Neuronal stem cell (in vitro differentiated cells): ENCODE results near the gene ANKRD33.

ENCODE experiments used
- DNase-seq: peaks from one replicate; pipeline ENCODE4 v3.0.0-alpha.2; 2013; ENCODE audit warnings: low spot score
- H2AFZ ChIP-seq: one replicate; pipeline ENCODE4 v1.6.1; 2013; ENCODE audit warnings: mild to moderate bottlenecking, low read length, inconsistent platforms
- H2AK5ac ChIP-seq: 2 replicates; pipeline ENCODE4 v1.6.1; 2013; ENCODE audit warnings: low read depth, mild to moderate bottlenecking, inconsistent platforms, low read length, moderate library complexity, mixed read lengths
- H2BK120ac ChIP-seq: 2 replicates; pipeline ENCODE4 v1.6.1; 2013; ENCODE audit warnings: low read depth, mild to moderate bottlenecking, inconsistent platforms, low read length, moderate library complexity, mixed read lengths
- H2BK12ac ChIP-seq: one replicate; pipeline ENCODE4 v1.6.1; 2013; ENCODE audit warnings: low read length, inconsistent platforms
- H2BK15ac ChIP-seq: 2 replicates; pipeline ENCODE4 v1.6.1; 2013; ENCODE audit warnings: mild to moderate bottlenecking, low read length, inconsistent platforms, mixed read lengths
- H2BK5ac ChIP-seq: one replicate; pipeline ENCODE4 v1.6.1; 2013; ENCODE audit warnings: inconsistent platforms, mild to moderate bottlenecking, low read length, moderate library complexity
- H3K14ac ChIP-seq: one replicate; pipeline ENCODE4 v1.6.1; 2013; ENCODE audit warnings: low read length, inconsistent platforms
- H3K18ac ChIP-seq: 2 replicates; pipeline ENCODE4 v1.6.1; 2013; ENCODE audit warnings: low read length, inconsistent platforms
- H3K23ac ChIP-seq: 2 replicates; pipeline ENCODE4 v1.6.1; 2013; ENCODE audit warnings: low read depth, mild to moderate bottlenecking, mixed read lengths, low read length, inconsistent platforms; ENCODE audit not compliant: poor library complexity
- H3K27ac ChIP-seq: replicated peaks from 3 replicates; pipeline ENCODE4 v1.5.1; 2013; ENCODE audit warnings: low read length, inconsistent platforms
- H3K27me3 ChIP-seq, 3 experiments: 2 replicates each; pipeline ENCODE4 v1.6.1; 2013; ENCODE audit warnings: low read length in 3 of 3, mild to moderate bottlenecking in 2 of 3, inconsistent platforms in 1 of 3, low read depth in 1 of 3, mixed read lengths in 1 of 3, moderate library complexity in 1 of 3; ENCODE audit not compliant: control insufficient read depth in 3 of 3, insufficient read depth in 3 of 3
- H3K36me3 ChIP-seq, 2 donors: replicated peaks in 1 of 2; 2 replicates each; pipeline ENCODE4 v1.6.1; 2013; ENCODE audit warnings: low read length in 2 of 2; ENCODE audit not compliant: control insufficient read depth in 2 of 2, insufficient read depth in 2 of 2
- H3K4ac ChIP-seq: 2 replicates; pipeline ENCODE4 v1.6.1; 2013; ENCODE audit warnings: inconsistent platforms, mild to moderate bottlenecking, low read length, moderate library complexity
- H3K4me1 ChIP-seq, 2 donors: 1 replicate in 1 of 2; 2 replicates in 1 of 2; pipeline ENCODE4 v1.6.1; 2013; ENCODE audit warnings: low read length in 2 of 2, low read depth in 1 of 2; ENCODE audit not compliant: control insufficient read depth in 2 of 2, insufficient read depth in 1 of 2
- H3K4me2 ChIP-seq: one replicate; pipeline ENCODE4 v1.6.1; 2013; ENCODE audit warnings: mild to moderate bottlenecking, low read length, inconsistent platforms; ENCODE audit not compliant: insufficient read depth, poor library complexity, severe bottlenecking
- H3K4me3 ChIP-seq, 2 donors: 2 replicates each; pipeline ENCODE4 v1.5.1; 2013; ENCODE audit warnings: low read length in 2 of 2, mild to moderate bottlenecking in 2 of 2, inconsistent platforms in 1 of 2, moderate library complexity in 1 of 2
- H3K79me1 ChIP-seq: one replicate; pipeline ENCODE4 v1.6.1; 2013; ENCODE audit warnings: low read depth, mild to moderate bottlenecking, inconsistent platforms, low read length, moderate library complexity
- H3K9ac ChIP-seq: one replicate; pipeline ENCODE4 v1.6.1; 2013; ENCODE audit warnings: mild to moderate bottlenecking, low read depth, low read length, inconsistent platforms; ENCODE audit not compliant: poor library complexity
- H3K9me3 ChIP-seq, 2 donors: replicated peaks in 1 of 2; 2 replicates each; pipeline versions ENCODE3 to v1.6.1; 2013; ENCODE audit warnings: low read length in 2 of 2, mild to moderate bottlenecking in 2 of 2, inconsistent platforms in 1 of 2, low read depth in 1 of 2, mixed read lengths in 1 of 2, moderate library complexity in 1 of 2; ENCODE audit not compliant: control insufficient read depth in 2 of 2, insufficient read depth in 1 of 2
- H4K8ac ChIP-seq: one replicate; pipeline ENCODE4 v1.6.1; 2013; ENCODE audit warnings: low read depth, mild to moderate bottlenecking, inconsistent platforms, low read length, moderate library complexity
- H4K91ac ChIP-seq: one replicate; pipeline ENCODE4 v1.6.1; 2013; ENCODE audit warnings: low read length, low read depth, mild to moderate bottlenecking, inconsistent platforms; ENCODE audit not compliant: poor library complexity
- WGBS, 2 donors: extraction: QIAGEN DNeasy Blood & Tissue Kit; methylation state at CpG; one replicate each; pipeline ENCODE4 v1.1.7; 2013; ENCODE audit warnings: missing lambda C conversion rate in 2 of 2, mixed read lengths in 1 of 2; ENCODE audit not compliant: insufficient read length in 2 of 2, insufficient replicate concordance in 1 of 2; ENCODE audit errors: extremely low coverage in 2 of 2; 5-methylcytosine and 5-hydroxymethylcytosine counted together

ANKRD33 gene

DNA sequence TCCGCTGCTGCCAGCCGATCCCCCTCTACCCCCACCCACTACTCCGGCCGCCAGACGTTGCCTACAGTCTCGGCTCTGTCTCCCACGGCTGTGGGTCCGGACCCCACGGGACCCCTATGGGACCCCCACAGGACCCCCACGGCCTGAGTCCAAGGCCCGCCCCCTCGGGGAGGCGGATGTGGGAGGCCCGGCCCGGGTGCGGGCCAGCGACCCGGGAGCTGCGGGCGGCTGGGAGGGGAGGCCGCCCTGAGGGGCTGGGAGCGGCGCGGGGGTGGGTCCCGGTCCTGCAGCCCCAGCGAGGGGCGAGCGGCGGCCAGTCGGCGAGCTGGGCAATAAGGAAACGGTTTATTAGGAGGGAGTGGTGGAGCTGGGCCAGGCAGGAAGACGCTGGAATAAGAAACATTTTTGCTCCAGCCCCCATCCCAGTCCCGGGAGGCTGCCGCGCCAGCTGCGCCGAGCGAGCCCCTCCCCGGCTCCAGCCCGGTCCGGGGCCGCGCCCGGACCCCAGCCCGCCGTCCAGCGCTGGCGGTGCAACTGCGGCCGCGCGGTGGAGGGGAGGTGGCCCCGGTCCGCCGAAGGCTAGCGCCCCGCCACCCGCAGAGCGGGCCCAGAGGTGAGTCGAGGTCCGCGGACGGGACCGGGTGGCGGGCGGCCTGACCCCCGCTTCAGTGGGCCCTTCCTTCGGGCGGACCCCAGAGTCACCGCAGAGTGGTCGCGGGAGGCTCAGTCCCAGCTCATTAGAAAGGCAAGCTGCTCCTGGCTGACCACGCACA, 19.4 kb downstream of the ANKRD33 start, which contains the start of gene ACVRL1:
TSS of gene ACVRL1 (plus strand) at position 422 of the 773 bp plus-strand sequence. CDS start 4,971 bp downstream, outside the sequence.
- no peak within 1 kb of the TSS for H2BK120ac ChIP-seq
- no peaks in the 10 kb centered on the region for H3K9me3 ChIP-seq
- peak within 1 kb of the TSS; percentile 62 for H2BK15ac ChIP-seq
- no peak within 1 kb of the TSS for H3K27ac ChIP-seq
- no peak within 1 kb of the TSS for H3K14ac ChIP-seq
- no peak for DNase-seq
- peaks cover 8 to 30% of the 10 kb centered on the region in 2 donors for H3K4me1 ChIP-seq
- H2BK12ac ChIP-seq = no peak within 1 kb of the TSS
- peaks cover 0 to 23% (median 21%) of the 10 kb centered on the region in 3 experiments for H3K27me3 ChIP-seq
- H2AFZ ChIP-seq = peak within 1 kb of the TSS; percentile 83
- no peaks in the 10 kb centered on the region for H3K79me1 ChIP-seq
- no peak within 1 kb of the TSS for H4K8ac ChIP-seq
- peak within 1 kb of the TSS; percentile 50 for H3K18ac ChIP-seq
- H2BK5ac ChIP-seq = no peak within 1 kb of the TSS
- peak within 1 kb of the TSS in 1 of 2 donors; percentile 62 for H3K4me3 ChIP-seq
- no peak within 1 kb of the TSS for H3K9ac ChIP-seq
- peak within 1 kb of the TSS; percentile 38 for H3K23ac ChIP-seq
- H3K4me2 ChIP-seq = peak within 1 kb of the TSS; percentile 76
- H3K36me3 ChIP-seq = no peaks in the 10 kb centered on the region
- no peak within 1 kb of the TSS for H4K91ac ChIP-seq
- H3K4ac ChIP-seq = no peak within 1 kb of the TSS
- H2AK5ac ChIP-seq = no peak within 1 kb of the TSS
- WGBS, 2 donors = no CpG with 5 or more reads among the region's 74 CpGs

GRCh38 chr12:51907856-51908425, 20.0 kb downstream of the ANKRD33 start:
- Histone ChIP-seq H2BK15ac (no peak overlapping the region), H3K9me3 (no peaks in the 10 kb centered on the region), H3K27ac (no peak overlapping the region), H3K14ac (no peak overlapping the region), H4K8ac (no peak overlapping the region), H3K27me3 (peaks cover 0 to 23% (median 21%) of the 10 kb centered on the region in 3 experiments), H2BK120ac (no peak overlapping the region), H2BK5ac (no peak overlapping the region), H3K4me3 (peak overlapping the region in 1 of 2 donors; percentile 62), H3K4me2 (no peak overlapping the region), H3K23ac (no peak overlapping the region), H3K18ac (no peak overlapping the region), H3K36me3 (no peaks in the 10 kb centered on the region), H4K91ac (no peak overlapping the region), H3K9ac (no peak overlapping the region), H3K4ac (no peak overlapping the region), H2AFZ (no peak overlapping the region), H2AK5ac (no peak overlapping the region), H3K4me1 (peaks cover 12 to 37% of the 10 kb centered on the region in 2 donors), H3K79me1 (no peaks in the 10 kb centered on the region), H2BK12ac (no peak overlapping the region)
- no peak for DNase-seq
- no CpG with 5 or more reads among the region's 7 CpGs for WGBS, 2 donors

GRCh38 chr12:51908876-51909592, 21.1 kb downstream of the ANKRD33 start:
- H3K9ac ChIP-seq = no peak overlapping the region
- H3K36me3 ChIP-seq = no peaks in the 10 kb centered on the region
- H3K23ac ChIP-seq = no peak overlapping the region
- H3K14ac ChIP-seq = no peak overlapping the region
- peaks cover 0 to 23% (median 21%) of the 10 kb centered on the region in 3 experiments for H3K27me3 ChIP-seq
- no CpG with 5 or more reads among the region's 9 CpGs for WGBS, 2 donors
- H3K18ac ChIP-seq = peak overlapping the region; percentile 48
- H3K4me1 ChIP-seq = peaks cover 15 to 37% of the 10 kb centered on the region in 2 donors
- no peak overlapping the region for H4K91ac ChIP-seq
- H2BK5ac ChIP-seq = no peak overlapping the region
- H3K27ac ChIP-seq = no peak overlapping the region
- H2BK12ac ChIP-seq = peak overlapping the region; percentile 34
- H2BK15ac ChIP-seq = no peak overlapping the region
- H3K79me1 ChIP-seq = no peaks in the 10 kb centered on the region
- no peaks in the 10 kb centered on the region for H3K9me3 ChIP-seq
- H2AK5ac ChIP-seq = no peak overlapping the region
- no peak overlapping the region for H3K4ac ChIP-seq
- no peak overlapping the region for H4K8ac ChIP-seq
- no peak overlapping the region for H2AFZ ChIP-seq
- H3K4me3 ChIP-seq = no peak overlapping the region
- no peak overlapping the region for H3K4me2 ChIP-seq
- no peak overlapping the region for H2BK120ac ChIP-seq
- DNase-seq = no peak

GRCh38 chr12:51910168-51910567, 22.3 kb downstream of the ANKRD33 start:
- Histone ChIP-seq H3K27me3 (peaks cover 0 to 23% (median 21%) of the 10 kb centered on the region in 3 experiments), H2BK5ac (no peak overlapping the region), H3K4me1 (peaks cover 15 to 37% of the 10 kb centered on the region in 2 donors), H3K27ac (no peak overlapping the region), H3K79me1 (no peaks in the 10 kb centered on the region), H3K4me3 (no peak overlapping the region), H3K23ac (no peak overlapping the region), H2AFZ (peak overlapping the region; percentile 46), H2BK15ac (no peak overlapping the region), H3K18ac (no peak overlapping the region), H3K9me3 (peaks cover 0 to under 1% of the 10 kb centered on the region in 2 donors), H4K91ac (no peak overlapping the region), H2AK5ac (no peak overlapping the region), H4K8ac (no peak overlapping the region), H3K4ac (no peak overlapping the region), H3K14ac (no peak overlapping the region), H2BK120ac (no peak overlapping the region), H2BK12ac (no peak overlapping the region), H3K4me2 (no peak overlapping the region), H3K9ac (no peak overlapping the region), H3K36me3 (no peaks in the 10 kb centered on the region)
- no peak for DNase-seq
- WGBS, 2 donors = no CpG with 5 or more reads among the region's 6 CpGs
